ENCODE data around the gene IP6K3. TPM values are rescaled to one million over a fixed set of nuclear protein-coding genes. Genes with fewer than 3 reads are reported as not detected.

IP6K3 gene
- total RNA-seq, 4 donors from 2014 or later, result 1.9 to 6.1 (median 5.5) TPM; not detected in 1

DNA sequence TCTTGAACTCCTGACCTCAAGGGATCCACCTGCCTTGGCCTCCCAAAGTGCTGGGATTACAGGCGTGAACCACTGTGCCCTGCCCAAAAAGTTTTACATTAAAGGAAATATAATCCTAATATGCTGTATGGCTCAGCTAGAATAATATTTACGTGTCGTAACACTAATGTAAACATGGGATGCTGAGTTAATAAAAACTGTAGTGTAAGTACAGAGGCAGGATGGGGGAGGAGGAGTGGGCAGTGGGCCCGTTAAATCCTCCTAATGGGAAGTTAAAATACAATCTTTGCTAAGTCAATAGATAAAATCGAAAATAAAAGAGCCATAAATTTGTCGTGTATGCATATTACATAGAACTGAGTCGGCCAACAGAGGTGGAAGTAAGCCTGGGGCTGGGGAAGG is 12.1 kb upstream of the IP6K3 start:
- Histone ChIP-seq H3K4me1 (peaks cover 0 to 7% of the 10 kb centered on the region in 2 donors), H3K4me3 (no peak overlapping the region), H3K27me3 (no peaks in the 10 kb centered on the region), H3K9me3 (no peaks in the 10 kb centered on the region), H3K27ac (no peak overlapping the region), H3K36me3 (no peaks in the 10 kb centered on the region)
- DNase-seq, result no peak
- intact Hi-C loops (cut with DNase I; ENCODE audit: low total_unique reads), result no loop called here
- TF ChIP-seq, protein P1, sequence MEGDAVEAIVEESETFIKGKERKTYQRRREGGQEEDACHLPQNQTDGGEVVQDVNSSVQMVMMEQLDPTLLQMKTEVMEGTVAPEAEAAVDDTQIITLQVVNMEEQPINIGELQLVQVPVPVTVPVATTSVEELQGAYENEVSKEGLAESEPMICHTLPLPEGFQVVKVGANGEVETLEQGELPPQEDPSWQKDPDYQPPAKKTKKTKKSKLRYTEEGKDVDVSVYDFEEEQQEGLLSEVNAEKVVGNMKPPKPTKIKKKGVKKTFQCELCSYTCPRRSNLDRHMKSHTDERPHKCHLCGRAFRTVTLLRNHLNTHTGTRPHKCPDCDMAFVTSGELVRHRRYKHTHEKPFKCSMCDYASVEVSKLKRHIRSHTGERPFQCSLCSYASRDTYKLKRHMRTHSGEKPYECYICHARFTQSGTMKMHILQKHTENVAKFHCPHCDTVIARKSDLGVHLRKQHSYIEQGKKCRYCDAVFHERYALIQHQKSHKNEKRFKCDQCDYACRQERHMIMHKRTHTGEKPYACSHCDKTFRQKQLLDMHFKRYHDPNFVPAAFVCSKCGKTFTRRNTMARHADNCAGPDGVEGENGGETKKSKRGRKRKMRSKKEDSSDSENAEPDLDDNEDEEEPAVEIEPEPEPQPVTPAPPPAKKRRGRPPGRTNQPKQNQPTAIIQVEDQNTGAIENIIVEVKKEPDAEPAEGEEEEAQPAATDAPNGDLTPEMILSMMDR (IDR thresholded peaks at IDR 0.05), result no peak
- TF ChIP-seq POLR2A (IDR thresholded peaks at IDR 0.05), result no peak

DNA sequence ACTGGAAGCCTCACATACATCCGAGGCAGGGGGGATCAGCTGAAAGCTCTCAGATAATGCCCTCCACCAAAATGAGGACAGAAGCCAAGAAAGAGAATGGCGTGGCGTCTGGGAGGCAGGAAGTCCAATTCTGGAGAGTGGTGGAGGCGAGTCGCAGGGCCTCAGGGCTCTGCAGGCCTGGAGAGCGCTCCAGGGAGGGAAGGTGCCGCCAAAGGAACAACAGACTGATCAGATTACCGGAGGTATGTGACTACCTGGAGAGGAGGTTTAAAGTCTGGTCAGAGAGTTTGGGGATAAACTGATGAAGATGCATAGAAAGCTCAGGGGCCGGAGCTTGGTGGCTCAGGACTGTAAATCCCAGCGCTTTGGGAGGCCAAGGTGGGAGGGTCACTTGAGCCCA is 11.2 kb upstream of the IP6K3 start:
- no peak for DNase-seq
- TF ChIP-seq, protein P1 (IDR thresholded peaks at IDR 0.05), result no peak
- no peak for TF ChIP-seq POLR2A (IDR thresholded peaks at IDR 0.05)
- H3K36me3 ChIP-seq, result no peaks in the 10 kb centered on the region
- H3K27me3 ChIP-seq, result no peaks in the 10 kb centered on the region
- peaks cover 0 to 7% of the 10 kb centered on the region in 2 donors for H3K4me1 ChIP-seq
- H3K9me3 ChIP-seq, result no peaks in the 10 kb centered on the region
- H3K27ac ChIP-seq, result no peak overlapping the region
- intact Hi-C loops (cut with DNase I; ENCODE audit: low total_unique reads), result no loop called here
- no peak overlapping the region for H3K4me3 ChIP-seq

DNA sequence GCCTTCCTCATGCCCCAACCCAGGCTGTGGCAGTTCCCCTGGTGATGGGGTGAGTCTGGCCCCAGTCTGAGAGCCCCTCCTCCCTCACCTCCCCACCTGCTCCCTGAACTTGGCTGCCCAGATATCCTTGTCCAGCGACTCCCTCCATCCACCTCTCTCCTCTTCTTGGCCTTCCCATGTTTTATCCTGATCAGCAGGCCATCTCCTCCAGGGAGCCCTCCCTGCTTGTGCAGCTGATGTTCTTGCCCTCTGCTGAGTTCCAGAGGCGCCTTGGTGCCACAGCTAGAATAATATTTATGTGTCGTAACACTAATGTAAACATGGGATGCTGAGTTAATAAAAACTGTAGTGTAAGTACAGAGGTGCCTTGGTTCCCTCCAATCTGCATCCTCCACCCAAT is 10.4 kb upstream of the IP6K3 start:
- Histone ChIP-seq H3K4me1 (peaks cover 0 to 6% of the 10 kb centered on the region in 2 donors), H3K9me3 (no peaks in the 10 kb centered on the region), H3K27ac (no peak overlapping the region), H3K36me3 (no peaks in the 10 kb centered on the region), H3K27me3 (no peaks in the 10 kb centered on the region), H3K4me3 (no peak overlapping the region)
- intact Hi-C loops (cut with DNase I; ENCODE audit: low total_unique reads), result no loop called here
- DNase-seq, result no peak
- TF ChIP-seq, protein P1 (IDR thresholded peaks at IDR 0.05), result no peak
- TF ChIP-seq POLR2A (IDR thresholded peaks at IDR 0.05), result no peak

GRCh38 chr6:33756211-33756954 is 9.7 kb upstream of the IP6K3 start:
- no peak overlapping the region for H3K27ac ChIP-seq
- no peak overlapping the region for H3K4me3 ChIP-seq
- H3K9me3 ChIP-seq, result no peaks in the 10 kb centered on the region
- H3K36me3 ChIP-seq, result no peaks in the 10 kb centered on the region
- intact Hi-C loops (cut with DNase I; ENCODE audit: low total_unique reads), result no loop called here
- peaks cover 0 to 4% of the 10 kb centered on the region in 2 donors for H3K4me1 ChIP-seq
- no peak for DNase-seq
- no peak for TF ChIP-seq POLR2A (IDR thresholded peaks at IDR 0.05)
- TF ChIP-seq, protein P1 (IDR thresholded peaks at IDR 0.05), result no peak
- H3K27me3 ChIP-seq, result no peaks in the 10 kb centered on the region

- Histone ChIP-seq H3K4me1 (peaks cover 0 to 5% of the 10 kb centered on the region in 2 donors), H3K27me3 (no peaks in the 10 kb centered on the region), H3K27ac (no peak overlapping the region), H3K36me3 (no peaks in the 10 kb centered on the region), H3K9me3 (no peaks in the 10 kb centered on the region), H3K4me3 (no peak overlapping the region)
- no peak for DNase-seq
- intact Hi-C loops (cut with DNase I; ENCODE audit: low total_unique reads), result no loop called here
- TF ChIP-seq POLR2A (IDR thresholded peaks at IDR 0.05), result no peak
- TF ChIP-seq, protein P1 (IDR thresholded peaks at IDR 0.05), result no peak
Measured at GRCh38 chr6:33755070-33755869, 8.6 kb upstream of the IP6K3 start.
